CD4-positive, alpha-beta memory T cell (primary cell): ENCODE results near the gene ST6GALNAC3. TPM values are rescaled to one million over a fixed set of nuclear protein-coding genes. Genes with fewer than 3 reads are reported as not detected.

Source experiments
- CTCF ChIA-PET: fragments of 350-600 bp; sonication (Branson Sonifier 250); formaldehyde crosslinking; loops from one replicate; lab custom pipeline; 2021; ENCODE audit warnings: inconsistent platforms; ENCODE audit not compliant: partially characterized antibody; lab: Charles Lee
- POLR2A ChIA-PET: fragments of 350-600 bp; sonication (Branson Sonifier 250); formaldehyde crosslinking; loops from one replicate; lab custom pipeline; 2021; ENCODE audit not compliant: partially characterized antibody; lab: Charles Lee
- DNase-seq, 5 donors: peaks; one replicate each; pipeline versions ENCODE4 v3.0.0 to v3.0.0-alpha.2; 2020 to 2022; ENCODE audit warnings: mixed read lengths in 1 of 5
- H3K27ac ChIP-seq: one replicate; pipeline ENCODE4 v1.7.0; 2013; ENCODE audit warnings: low read depth, low read length
- H3K27me3 ChIP-seq: 2 replicates; pipeline ENCODE4 v1.7.0; 2013; ENCODE audit warnings: mild to moderate bottlenecking, low read length, moderate library complexity; ENCODE audit not compliant: insufficient read depth
- H3K36me3 ChIP-seq: 2 replicates; pipeline ENCODE4 v1.7.0; 2013; ENCODE audit warnings: mild to moderate bottlenecking, low read length, moderate library complexity; ENCODE audit not compliant: insufficient read depth
- H3K4me1 ChIP-seq: 2 replicates; pipeline ENCODE4 v1.7.0; 2013; ENCODE audit warnings: mild to moderate bottlenecking, low read length, moderate library complexity; ENCODE audit not compliant: insufficient read depth
- H3K4me3 ChIP-seq, 2 donors: one replicate each; pipeline ENCODE4 v1.7.0; 2013; ENCODE audit warnings: low read length in 2 of 2, mild to moderate bottlenecking in 1 of 2
- H3K9me3 ChIP-seq, 2 donors: one replicate each; pipeline ENCODE4 v1.7.0; 2013; ENCODE audit warnings: low read length in 2 of 2, control low read depth in 1 of 2; ENCODE audit not compliant: control insufficient read depth in 1 of 2
- H3K27ac Mint-ChIP-seq, 7 donors: one replicate each; pipeline ENCODE4 v1.8.0; 2020 to 2021; ENCODE audit warnings: mixed read lengths in 7 of 7, mild to moderate bottlenecking in 6 of 7, inconsistent platforms in 3 of 7, moderate library complexity in 3 of 7
- H3K27me3 Mint-ChIP-seq, 2 donors: one replicate each; pipeline ENCODE4 v1.8.0; 2020 to 2021; ENCODE audit warnings: mixed read lengths in 2 of 2
- H3K36me3 Mint-ChIP-seq, 2 donors: one replicate each; pipeline ENCODE4 v1.8.0; 2020 to 2021; ENCODE audit warnings: mixed read lengths in 2 of 2, inconsistent platforms in 1 of 2, mild to moderate bottlenecking in 1 of 2
- H3K4me1 Mint-ChIP-seq, 4 donors: one replicate each; pipeline ENCODE4 v1.8.0; 2020 to 2021; ENCODE audit warnings: mixed read lengths in 4 of 4, mild to moderate bottlenecking in 1 of 4
- H3K4me3 Mint-ChIP-seq, 8 donors: one replicate each; pipeline ENCODE4 v1.8.0; 2020 to 2021; ENCODE audit warnings: mixed read lengths in 8 of 8, mild to moderate bottlenecking in 7 of 8, moderate library complexity in 6 of 8, inconsistent platforms in 3 of 8
- H3K9me3 Mint-ChIP-seq, 8 donors: one replicate each; pipeline ENCODE4 v1.8.0; 2020 to 2021; ENCODE audit warnings: mixed read lengths in 8 of 8, mild to moderate bottlenecking in 5 of 8, inconsistent platforms in 3 of 8, moderate library complexity in 1 of 8
- intact Hi-C: fragments of 100-400 bp; cut with micrococcal nuclease; formaldehyde crosslinking; loops from one replicate; pipeline ENCODE4 v1.15.1; 2023
- polyA plus RNA-seq, 2 donors: library from polyadenylated mRNA; unstranded; fragments of 300-500 nt; fragmentation: Illumina TruSeq; gene quantifications; one replicate each; pipeline ENCODE4 v1.2.3, GENCODE V29; 2021
- total RNA-seq, 2 experiments: library from RNA; stranded (reverse); gene quantifications; one replicate each; pipeline ENCODE4 v1.2.3, GENCODE V29; 2021

The ST6GALNAC3 gene
- total and polyA plus RNA-seq, 4 experiments from 2014 or later: 0.47 to 1.2 (median 1.1) TPM; not detected in 1

- no peak overlapping the region for H3K4me3 Mint-ChIP-seq
- no peaks in the 10 kb centered on the region for H3K27me3 ChIP-seq
- no peaks in the 10 kb centered on the region for H3K4me1 Mint-ChIP-seq
- no peaks in the 10 kb centered on the region for H3K9me3 Mint-ChIP-seq
- H3K27ac Mint-ChIP-seq: peak overlapping the region in 1 of 7 donors; percentile 59
- H3K27ac ChIP-seq: no peak overlapping the region
- H3K27me3 Mint-ChIP-seq: peaks cover 0 to 2% of the 10 kb centered on the region in 2 donors
- H3K36me3 Mint-ChIP-seq: no peaks in the 10 kb centered on the region
- no peak overlapping the region for H3K4me3 ChIP-seq
- intact Hi-C loops: no loop called here
- H3K36me3 ChIP-seq: no peaks in the 10 kb centered on the region
- CTCF ChIA-PET: no interaction called here
- H3K4me1 ChIP-seq: no peaks in the 10 kb centered on the region
- no peaks in the 10 kb centered on the region for H3K9me3 ChIP-seq
- no peak for DNase-seq
- POLR2A ChIA-PET: no interaction called here
These were observed 65.7 kb downstream of the ST6GALNAC3 start for GRCh38 chr1:76140227-76140626.

- Histone ChIP-seq H3K27ac (no peak overlapping the region), H3K36me3 (no peaks in the 10 kb centered on the region), H3K27me3 (no peaks in the 10 kb centered on the region), H3K4me1 (no peaks in the 10 kb centered on the region), H3K4me3 (no peak overlapping the region), H3K9me3 (no peaks in the 10 kb centered on the region)
- intact Hi-C loops: no loop called here
- H3K27me3 Mint-ChIP-seq: peaks cover 0 to 5% of the 10 kb centered on the region in 2 donors
- H3K27ac Mint-ChIP-seq: no peak overlapping the region
- no peaks in the 10 kb centered on the region for H3K4me1 Mint-ChIP-seq
- H3K9me3 Mint-ChIP-seq: no peaks in the 10 kb centered on the region
- H3K36me3 Mint-ChIP-seq: no peaks in the 10 kb centered on the region
- H3K4me3 Mint-ChIP-seq: no peak overlapping the region
- ChIA-PET CTCF (no interaction called here), POLR2A (no interaction called here)
- DNase-seq: no peak
These were observed 67.4 kb downstream of the ST6GALNAC3 start for GRCh38 chr1:76141929-76142328.

- no peaks in the 10 kb centered on the region for H3K36me3 ChIP-seq
- H3K27me3 ChIP-seq: no peaks in the 10 kb centered on the region
- CTCF ChIA-PET: no interaction called here
- no peak for DNase-seq
- POLR2A ChIA-PET: no interaction called here
- no peaks in the 10 kb centered on the region for H3K4me1 ChIP-seq
- Mint-ChIP-seq H3K9me3 (no peaks in the 10 kb centered on the region), H3K4me3 (no peak overlapping the region), H3K36me3 (no peaks in the 10 kb centered on the region), H3K27ac (no peak overlapping the region), H3K27me3 (peaks cover 0 to 5% of the 10 kb centered on the region in 2 donors), H3K4me1 (no peaks in the 10 kb centered on the region)
- intact Hi-C loops: no loop called here
- no peaks in the 10 kb centered on the region for H3K9me3 ChIP-seq
- no peak overlapping the region for H3K27ac ChIP-seq
- no peak overlapping the region for H3K4me3 ChIP-seq
These were observed 68.4 kb downstream of the ST6GALNAC3 start for GRCh38 chr1:76142771-76143540.

- no peaks in the 10 kb centered on the region for H3K27me3 ChIP-seq
- H3K9me3 ChIP-seq: no peaks in the 10 kb centered on the region
- no peaks in the 10 kb centered on the region for H3K36me3 ChIP-seq
- no peak overlapping the region for H3K27ac Mint-ChIP-seq
- no peaks in the 10 kb centered on the region for H3K36me3 Mint-ChIP-seq
- DNase-seq: no peak
- H3K9me3 Mint-ChIP-seq: no peaks in the 10 kb centered on the region
- intact Hi-C loops: no loop called here
- H3K4me1 Mint-ChIP-seq: no peaks in the 10 kb centered on the region
- CTCF ChIA-PET: interaction anchor here (1.1 to 1.9 kb wide), 2 partner anchors 8 to 10 kb away, joined by 3 to 7 read pairs; no protein-coding TSS in a partner anchor
- H3K4me3 ChIP-seq: no peak overlapping the region
- POLR2A ChIA-PET: no interaction called here
- H3K27me3 Mint-ChIP-seq: peaks cover 5 to 8% of the 10 kb centered on the region in 2 donors
- no peaks in the 10 kb centered on the region for H3K4me1 ChIP-seq
- no peak overlapping the region for H3K4me3 Mint-ChIP-seq
- no peak overlapping the region for H3K27ac ChIP-seq
These were observed 69.7 kb downstream of the ST6GALNAC3 start for GRCh38 chr1:76144247-76144646.

GRCh38 chr1:76145332-76145731 is 70.8 kb downstream of the ST6GALNAC3 start:
- no peaks in the 10 kb centered on the region for H3K4me1 ChIP-seq
- Mint-ChIP-seq H3K4me1 (no peaks in the 10 kb centered on the region), H3K27ac (no peak overlapping the region), H3K9me3 (no peaks in the 10 kb centered on the region), H3K27me3 (peaks cover 5 to 11% of the 10 kb centered on the region in 2 donors), H3K4me3 (no peak overlapping the region), H3K36me3 (no peaks in the 10 kb centered on the region)
- H3K9me3 ChIP-seq: no peaks in the 10 kb centered on the region
- H3K4me3 ChIP-seq: no peak overlapping the region
- no peak overlapping the region for H3K27ac ChIP-seq
- CTCF ChIA-PET: interaction anchor here (1.1 to 1.9 kb wide), 3 partner anchors 7 to 10 kb away, joined by 3 to 7 read pairs (median 5); no protein-coding TSS in a partner anchor
- no peaks in the 10 kb centered on the region for H3K27me3 ChIP-seq
- intact Hi-C loops: no loop called here
- no peak for DNase-seq
- H3K36me3 ChIP-seq: no peaks in the 10 kb centered on the region
- POLR2A ChIA-PET: no interaction called here

- Histone ChIP-seq H3K27ac (no peak overlapping the region), H3K9me3 (no peaks in the 10 kb centered on the region), H3K4me1 (no peaks in the 10 kb centered on the region), H3K27me3 (no peaks in the 10 kb centered on the region), H3K4me3 (no peak overlapping the region), H3K36me3 (no peaks in the 10 kb centered on the region)
- Mint-ChIP-seq H3K36me3 (no peaks in the 10 kb centered on the region), H3K4me1 (no peaks in the 10 kb centered on the region), H3K4me3 (no peak overlapping the region), H3K27me3 (peaks cover 5 to 11% of the 10 kb centered on the region in 2 donors), H3K27ac (no peak overlapping the region), H3K9me3 (no peaks in the 10 kb centered on the region)
- CTCF ChIA-PET: interaction anchor here (1.3 kb wide), 1 partner anchor 9 kb away, joined by 5 read pairs; no protein-coding TSS in a partner anchor
- intact Hi-C loops: no loop called here
- no peak for DNase-seq
- POLR2A ChIA-PET: no interaction called here
These were observed 71.6 kb downstream of the ST6GALNAC3 start for GRCh38 chr1:76146184-76146583.

- Mint-ChIP-seq H3K36me3 (no peaks in the 10 kb centered on the region), H3K4me3 (no peak overlapping the region), H3K27me3 (peaks cover 5 to 11% of the 10 kb centered on the region in 2 donors), H3K27ac (no peak overlapping the region), H3K4me1 (no peaks in the 10 kb centered on the region), H3K9me3 (no peaks in the 10 kb centered on the region)
- Histone ChIP-seq H3K9me3 (no peaks in the 10 kb centered on the region), H3K27ac (no peak overlapping the region), H3K27me3 (no peaks in the 10 kb centered on the region), H3K36me3 (no peaks in the 10 kb centered on the region), H3K4me3 (no peak overlapping the region), H3K4me1 (no peaks in the 10 kb centered on the region)
- intact Hi-C loops: no loop called here
- DNase-seq: no peak
- POLR2A ChIA-PET: no interaction called here
- CTCF ChIA-PET: no interaction called here
These were observed 73.4 kb downstream of the ST6GALNAC3 start for GRCh38 chr1:76147917-76148316.
